HG03097 (cell line): ENCODE measurements around the gene AUTS2.
A peak's percentile ranks its signal among the peaks of the same experiment; 100 is the strongest.

Experiments
- ATAC-seq: cut with Tn5 transposase; IDR thresholded peaks from one replicate; pipeline ENCODE4 v1.9.1; 2021; ENCODE audit not compliant: unreplicated experiment, low FRiP score

The AUTS2 gene

GRCh38 chr7:69682518-69682917 is 84.2 kb downstream of the AUTS2 start:
- ATAC-seq: no peak

DNA sequence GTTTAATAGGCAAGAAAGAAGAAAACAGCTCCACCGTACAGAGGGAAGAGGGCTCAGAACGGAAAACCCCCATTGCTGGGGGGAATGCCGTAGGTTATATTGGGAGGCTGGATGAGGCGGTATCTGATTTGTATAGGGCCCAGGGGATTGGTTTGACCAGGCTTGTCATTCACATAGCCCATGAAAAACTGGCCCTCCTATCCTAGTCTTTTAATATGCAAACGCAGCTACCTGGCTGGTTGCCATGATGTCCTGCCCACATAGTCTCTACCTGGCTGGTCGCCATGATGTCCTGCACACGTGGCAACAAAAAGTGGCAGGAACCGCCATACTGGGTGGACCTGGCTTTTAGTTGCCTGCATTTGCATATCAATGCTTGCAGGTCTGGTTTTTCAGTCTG is 84.7 kb downstream of the AUTS2 start:
- ATAC-seq: no peak

GRCh38 chr7:69684369-69685292 is 86.4 kb downstream of the AUTS2 start:
- no peak for ATAC-seq

DNA sequence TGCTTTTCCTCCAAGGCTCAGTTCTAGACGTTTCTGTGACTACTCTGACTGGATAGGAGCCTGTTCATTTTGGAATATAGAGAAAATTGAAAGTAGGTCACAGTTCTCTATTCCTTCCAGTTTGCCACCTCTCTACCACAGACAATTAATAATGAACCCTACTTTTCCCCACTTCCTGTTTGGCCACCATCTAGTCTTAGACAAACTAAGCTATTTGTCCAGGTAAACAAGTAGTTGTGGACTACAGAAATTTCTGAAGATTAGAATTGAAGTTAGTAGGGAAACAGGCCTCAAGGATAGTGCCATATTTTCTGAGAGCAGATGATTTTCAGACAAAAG is 87.0 kb downstream of the AUTS2 start:
- no peak for ATAC-seq

- ATAC-seq: no peak
Observed at GRCh38 chr7:69686366-69686765, 88.1 kb downstream of the AUTS2 start.

DNA sequence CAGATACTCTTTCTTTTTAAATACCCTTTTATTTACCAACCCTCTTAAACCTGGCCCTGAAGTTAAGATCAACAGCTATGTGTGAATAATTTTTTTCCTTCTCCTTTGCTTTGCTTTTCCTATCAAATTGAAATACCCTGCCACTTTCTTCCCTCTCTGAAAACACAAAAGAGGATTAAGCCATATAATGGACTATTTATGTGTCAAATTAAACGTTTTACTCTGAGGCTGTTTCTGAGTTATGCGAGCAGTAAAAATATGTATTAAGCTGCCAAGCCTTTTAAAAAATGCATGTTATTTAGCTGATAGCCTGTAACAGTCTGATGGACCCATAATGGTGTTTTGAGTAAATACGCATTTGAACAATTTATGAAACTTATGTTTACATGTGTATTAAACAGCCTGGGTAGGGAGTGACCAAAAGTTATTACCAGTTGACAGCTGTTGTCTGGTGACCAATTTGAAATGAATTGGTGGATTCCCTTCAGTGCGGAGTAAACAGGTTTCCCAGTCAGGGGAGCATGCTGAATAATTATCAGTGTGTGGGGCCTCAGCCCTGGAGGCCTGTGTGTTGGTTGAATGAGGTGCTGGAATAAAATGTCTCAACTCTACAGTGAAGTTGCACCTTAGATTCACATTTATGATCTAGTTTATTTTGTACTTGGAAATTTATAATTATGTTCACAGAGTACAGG is 89.6 kb downstream of the AUTS2 start:
- no peak for ATAC-seq

GRCh38 chr7:69690329-69690728 is 92.1 kb downstream of the AUTS2 start:
- ATAC-seq: no peak

- ATAC-seq: no peak
Observed at GRCh38 chr7:69691327-69691726, 93.1 kb downstream of the AUTS2 start.

DNA sequence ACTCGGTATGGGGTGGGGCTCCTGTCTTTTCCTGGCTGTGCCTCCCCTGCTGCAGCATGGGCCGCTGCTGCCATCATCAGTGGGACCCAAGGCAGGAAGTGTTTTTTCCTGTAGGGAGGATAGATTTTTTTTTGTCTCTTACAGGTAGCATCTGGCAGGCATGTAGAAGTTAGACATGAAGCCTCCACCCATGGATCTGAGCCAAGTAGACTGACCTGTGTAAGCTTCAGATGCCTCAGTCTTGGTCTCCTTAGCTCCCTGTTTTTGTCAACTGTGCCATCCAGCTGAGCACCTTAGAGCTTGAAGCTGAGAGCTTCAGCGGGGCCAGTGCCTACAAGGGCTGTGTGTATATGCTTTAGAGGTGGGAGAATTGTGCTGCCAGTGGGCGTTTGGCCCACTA is 93.5 kb downstream of the AUTS2 start:
- no peak for ATAC-seq

- ATAC-seq: no peak
Observed at GRCh38 chr7:69692611-69693010, 94.3 kb downstream of the AUTS2 start.

GRCh38 chr7:69693042-69693441 is 94.8 kb downstream of the AUTS2 start:
- no peak for ATAC-seq

- peak; percentile 87 for ATAC-seq
Observed at GRCh38 chr7:69696054-69696591, 97.8 kb downstream of the AUTS2 start.

DNA sequence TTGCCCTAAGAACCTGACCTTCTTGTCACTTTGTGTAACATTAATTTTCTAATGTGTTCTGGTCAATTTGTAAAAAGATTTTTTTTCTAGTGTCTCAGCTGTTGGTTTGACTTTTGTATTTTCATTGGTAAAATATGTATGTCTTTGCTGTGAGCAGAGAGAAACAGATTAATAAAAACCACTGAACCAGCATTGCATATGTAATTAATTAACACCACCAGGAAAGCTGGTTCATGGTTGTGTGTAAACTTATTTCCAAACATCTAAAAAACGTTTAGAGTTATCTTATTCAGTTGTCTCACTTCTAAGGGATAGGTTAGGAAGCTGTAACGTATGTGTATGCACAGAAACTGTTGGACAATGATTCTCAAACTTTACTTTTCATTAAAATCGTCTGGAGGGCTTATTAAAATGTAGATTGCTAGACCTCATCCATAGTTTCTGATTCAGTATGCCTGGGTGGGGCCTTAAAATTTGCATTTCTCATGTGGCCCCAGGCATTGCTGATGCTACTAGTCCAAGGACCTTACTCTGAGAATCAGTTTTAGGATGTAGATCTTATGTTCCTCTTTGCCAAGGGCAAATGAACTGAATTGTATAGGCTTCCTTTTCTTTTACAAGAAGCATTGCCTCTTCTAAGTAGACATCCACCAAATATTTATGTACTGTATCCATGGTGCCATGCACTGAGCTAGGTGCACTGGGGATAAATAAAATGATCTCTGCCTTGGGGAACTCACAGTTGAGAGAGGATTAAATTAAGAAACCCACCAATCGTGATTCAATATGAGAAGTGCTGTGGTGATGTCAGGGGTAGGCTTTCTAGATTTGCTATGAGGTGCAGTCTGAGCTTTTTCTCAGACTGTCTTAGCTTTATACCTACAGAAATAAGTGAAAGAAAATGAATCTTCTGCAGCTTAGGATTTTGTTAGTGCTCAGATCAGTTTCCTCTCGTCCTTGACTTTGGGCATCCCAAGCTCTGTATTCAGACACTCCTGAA is 98.7 kb downstream of the AUTS2 start:
- ATAC-seq: no peak

DNA sequence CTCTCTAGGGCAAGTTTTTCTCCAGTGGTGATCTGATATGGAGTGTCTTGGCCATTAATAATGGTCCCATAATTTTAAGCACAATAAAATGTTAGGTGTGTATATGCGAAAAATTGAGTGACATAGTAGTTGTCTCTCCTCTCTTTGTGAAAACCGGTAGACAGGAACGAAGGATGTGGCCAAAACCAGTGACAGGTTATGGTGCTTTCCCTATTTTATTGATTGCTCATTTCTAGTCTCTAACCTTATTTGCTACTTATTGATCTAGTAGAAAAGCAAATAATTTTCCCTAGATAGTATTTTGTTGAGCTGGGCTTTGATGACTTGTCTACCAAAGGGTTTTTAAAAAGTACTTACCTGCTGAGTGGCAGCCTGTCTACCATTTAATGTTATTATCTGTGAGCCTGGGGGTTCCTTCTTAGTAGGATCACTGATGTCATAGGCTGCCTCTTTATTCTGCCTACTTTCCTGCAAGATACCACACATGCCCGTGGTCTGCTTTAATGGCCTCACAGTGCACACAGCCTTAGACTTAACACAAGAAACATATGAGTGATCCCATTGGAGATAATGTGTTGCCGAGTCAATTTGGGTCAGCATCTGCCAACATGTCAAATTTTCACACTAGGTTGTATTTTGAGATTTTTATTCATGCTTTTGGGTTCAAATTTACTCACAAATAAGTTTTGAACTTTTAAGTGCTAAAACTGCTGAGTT is 100.0 kb downstream of the AUTS2 start:
- no peak for ATAC-seq

GRCh38 chr7:69699931-69700330 is 101.7 kb downstream of the AUTS2 start:
- no peak for ATAC-seq

- ATAC-seq: no peak
Observed at GRCh38 chr7:69700331-69700730, 102.1 kb downstream of the AUTS2 start.

GRCh38 chr7:69701288-69701687 is 103.0 kb downstream of the AUTS2 start:
- ATAC-seq: no peak

GRCh38 chr7:69702357-69702756 is 104.1 kb downstream of the AUTS2 start:
- ATAC-seq: no peak

DNA sequence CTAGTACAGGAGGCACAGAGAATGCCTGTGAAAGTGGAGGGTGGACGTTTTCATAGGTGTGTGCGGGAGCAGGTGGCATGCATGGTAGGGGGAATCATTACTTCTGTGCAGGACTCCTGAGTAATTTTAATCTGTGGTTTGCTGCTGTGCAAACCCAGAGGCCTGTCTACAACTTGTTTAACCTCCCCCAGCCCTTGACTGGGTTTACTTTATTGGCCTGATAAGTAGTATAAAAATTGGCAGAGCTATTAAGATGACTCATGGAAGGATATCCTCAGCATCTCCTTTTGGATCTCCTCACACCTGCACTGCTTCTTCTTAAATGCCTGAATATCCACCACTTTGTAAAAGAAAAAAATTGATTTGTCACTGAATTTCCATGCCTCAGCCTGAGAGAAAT is 104.8 kb downstream of the AUTS2 start:
- ATAC-seq: no peak

DNA sequence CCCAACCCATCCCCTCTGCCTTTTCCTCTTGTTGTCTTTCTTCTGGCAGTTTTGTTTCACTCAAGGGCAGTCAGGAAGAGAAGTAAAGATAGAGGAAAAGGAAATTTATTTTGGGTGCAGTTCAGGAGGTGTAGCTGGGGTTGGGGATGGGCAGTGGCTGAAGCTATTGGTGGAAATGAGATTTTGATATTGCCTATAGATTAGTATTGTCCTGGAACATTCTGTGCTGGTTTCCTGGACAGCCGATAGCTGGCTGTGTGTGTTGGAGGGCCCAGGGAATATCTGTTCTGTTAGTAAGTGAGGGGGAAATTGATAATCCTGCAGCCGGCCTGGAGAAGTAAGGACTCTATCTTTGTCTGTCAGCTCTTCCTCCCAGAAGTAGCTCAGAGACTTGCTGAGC is 107.8 kb downstream of the AUTS2 start:
- ATAC-seq: no peak
